ENCODE measurements around the gene SMIM12. TPM values are rescaled to one million over a fixed set of nuclear protein-coding genes. Genes with fewer than 3 reads are reported as not detected.
A peak's percentile ranks its signal among the peaks of the same experiment; 100 is the strongest.

Gene SMIM12
- total and polyA plus RNA-seq, 2 of the 8 experiments (the other 6 are each of a cell fraction or from before 2014, with no cell fraction given): 40.9 to 49.2 TPM

DNA sequence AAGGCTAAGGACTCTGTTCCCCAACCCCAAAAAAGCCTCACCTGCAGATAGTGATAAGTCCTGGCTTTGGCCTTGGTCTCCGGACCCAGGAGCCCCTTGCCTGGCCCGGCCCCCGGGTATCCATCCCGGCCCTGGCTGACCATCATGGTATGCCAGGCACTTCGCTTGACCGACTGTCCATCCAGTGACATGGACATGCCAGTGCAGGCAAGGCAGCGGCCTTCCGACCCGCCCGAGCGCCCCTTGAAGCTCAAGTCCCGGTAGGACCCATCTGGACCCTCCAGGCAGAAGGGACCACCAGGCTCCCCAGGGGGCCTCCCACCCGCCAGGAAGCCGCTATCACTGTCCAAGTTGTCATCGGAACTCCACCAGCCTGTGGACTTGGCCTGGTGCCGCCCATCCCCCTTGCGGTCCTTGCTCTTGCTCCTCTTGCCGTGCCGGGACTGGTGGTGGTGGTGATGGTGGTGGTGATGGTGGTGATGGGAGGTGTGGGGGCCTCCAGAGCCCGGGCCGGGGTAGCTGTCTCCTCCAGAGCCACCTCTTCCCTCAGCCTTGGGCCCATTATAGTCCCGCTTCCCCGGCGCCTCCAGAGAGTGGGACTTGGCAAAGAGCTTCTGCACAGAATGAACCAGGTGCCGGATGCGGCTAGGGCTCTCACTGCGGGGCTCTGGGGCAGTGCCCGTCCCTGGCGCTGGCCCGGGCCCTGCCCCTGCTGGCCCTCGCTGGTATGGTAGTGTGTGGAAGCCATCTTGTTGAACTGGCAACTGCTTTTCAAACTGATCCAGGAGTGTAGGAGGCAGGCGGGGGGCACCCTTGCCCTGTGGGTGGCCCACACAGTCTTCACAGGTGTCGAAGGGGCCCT is 44.9 kb upstream of the SMIM12 start:
- H2BK20ac ChIP-seq (ENCODE audit: low read length): no peak overlapping the region
- ChIA-PET POLR2A (ENCODE audit: partially characterized antibody) (no interaction called here), CTCF (ENCODE audit: partially characterized antibody) (interaction anchor here (0.5 to 1.6 kb wide), 2 partner anchors 52 to 708 kb away, joined by 3 read pairs; no protein-coding TSS in a partner anchor)
- H3K14ac ChIP-seq (ENCODE audit: insufficient read length): no peak overlapping the region
- no peaks in the 10 kb centered on the region; a peak in 1 of 7 replicates for H3K27me3 ChIP-seq (replicated peaks in 1 of 4; ENCODE audit: control insufficient read depth in 3 of 4, extremely low read depth in 1 of 4, insufficient read depth in 3 of 4, low read length in 3 of 4)
- no peak overlapping the region for H2BK12ac ChIP-seq (ENCODE audit: low read depth, low read length)
- WGBS, 2 experiments (ENCODE audit: extremely low coverage in 1 of 2, insufficient coverage in 1 of 2, insufficient read length in 1 of 2, insufficient replicate concordance in 2 of 2, low coverage in 1 of 2, low lambda C conversion rate in 2 of 2, missing lambda C conversion rate in 1 of 2): 95% methylated on average over 25 of the region's 33 CpGs; no CpG with 5 or more reads in 1 of the 2 experiments
- no peaks in the 10 kb centered on the region for H3K36me3 ChIP-seq (ENCODE audit: control insufficient read depth in 2 of 4, insufficient read depth in 4 of 4, low read length in 3 of 4)
- H3K23ac ChIP-seq (ENCODE audit: insufficient read length): no peak overlapping the region
- H3K4me1 ChIP-seq (replicated peaks in 1 of 4; ENCODE audit: control insufficient read depth in 3 of 4, insufficient read depth in 4 of 4, low read length in 3 of 4): peaks cover 0 to 3% (median 0%) of the 10 kb centered on the region in 4 experiments; a peak in 1 of 7 replicates
- no peak overlapping the region for H3K9ac ChIP-seq (replicated peaks in 1 of 4; ENCODE audit: extremely low read depth in 1 of 4, low read depth in 3 of 4, low read length in 3 of 4)
- H2AFZ ChIP-seq (ENCODE audit: low read length): no peak overlapping the region
- H3K18ac ChIP-seq (ENCODE audit: extremely low read depth, low read length): no peak overlapping the region
- H3K56ac ChIP-seq (replicated peaks; ENCODE audit: insufficient read length, low read depth, low read length): no peak overlapping the region
- no peaks in the 10 kb centered on the region for H3K9me3 ChIP-seq (ENCODE audit: insufficient read depth in 2 of 2, low read depth in 1 of 2, low read length in 1 of 2)
- H3K79me1 ChIP-seq (ENCODE audit: low read depth, low read length): no peaks in the 10 kb centered on the region
- no peak for FAIRE-seq
- no peak overlapping the region for H3K4ac ChIP-seq (replicated peaks; ENCODE audit: insufficient read length, low read depth, low read length)
- H4K8ac ChIP-seq (ENCODE audit: extremely low read depth, insufficient read depth, low read length): no peak overlapping the region; the same call in 1 of the 2 replicates
- H3K27ac ChIP-seq (ENCODE audit: low read depth, low read length): no peak overlapping the region
- H4K91ac ChIP-seq (replicated peaks; ENCODE audit: insufficient read length, low read length): no peak overlapping the region
- H3K79me2 ChIP-seq (ENCODE audit: control insufficient read depth in 1 of 2, insufficient read depth in 2 of 2, low read length in 2 of 2): no peaks in the 10 kb centered on the region
- no peaks in the 10 kb centered on the region for H4K20me1 ChIP-seq (replicated peaks in 1 of 2; ENCODE audit: control insufficient read depth in 1 of 2, insufficient read depth in 2 of 2, low read length in 2 of 2)
- H4K5ac ChIP-seq (ENCODE audit: insufficient read length, low read depth, low read length): no peak overlapping the region
- H3K23me2 ChIP-seq (ENCODE audit: low read depth, low read length): no peaks in the 10 kb centered on the region; the same call in 1 of the 2 replicates
- H2BK15ac ChIP-seq (ENCODE audit: low read length): no peak overlapping the region
- no peak overlapping the region for H2BK120ac ChIP-seq (replicated peaks; ENCODE audit: low read depth, low read length)
- H2AK5ac ChIP-seq (ENCODE audit: low read depth, low read length): no peak overlapping the region
- no peak for DNase-seq (ENCODE audit: low read depth in 1 of 2, low spot score in 2 of 2)
- no peak overlapping the region for H3K4me2 ChIP-seq (ENCODE audit: insufficient read depth in 1 of 2, low read depth in 2 of 2, low read length in 2 of 2)
- no peak overlapping the region for H2BK5ac ChIP-seq (ENCODE audit: low read depth, low read length)
- no peak overlapping the region for H3K4me3 ChIP-seq (ENCODE audit: extremely low read depth in 1 of 4, insufficient read depth in 2 of 4, low read depth in 3 of 4, low read length in 4 of 4)
- peak; percentile 38; the same call in 1 of the 2 replicates for TF ChIP-seq YY1 (IDR thresholded peaks at IDR 0.05; ENCODE audit: low read depth, low read length)
